Esophagus muscularis mucosa (tissue), 3 donors: ENCODE results near the gene SDF2L1.

Experiments used
- CTCF ChIP-seq, 3 experiments: fragments of 200-600 bp in 2 of 3; fragments of 450-650 bp in 1 of 3; sonication (generic) in 2 of 3; IDR thresholded peaks; one replicate each; pipeline ENCODE4 v1.5.1; 2017 to 2019; ENCODE audit warnings: antibody characterized with exemption in 3 of 3, mild to moderate bottlenecking in 2 of 3, moderate library complexity in 1 of 3
- EP300 ChIP-seq: sonication (generic); formaldehyde crosslinking; IDR thresholded peaks from one replicate; pipeline ENCODE4 v1.6.1; 2017; ENCODE audit warnings: antibody characterized with exemption

- TF ChIP-seq CTCF (IDR thresholded peaks at IDR 0.05) (no peak), EP300 (no peak)
Observed at GRCh38 chr22:21634844-21635243, 7.3 kb upstream of the SDF2L1 start.
